NCI-H128 (cell line): ENCODE measurements around the gene NOCT.
"Not testable (repeated sequence)": the region's sequence is repeated elsewhere in the genome, so short reads cannot be mapped to it uniquely, and the experiment has no call there.

Experiments used
- DNase-seq: peaks from one replicate; lab custom pipeline; 2025; ENCODE audit not compliant: unreplicated experiment; lab: John Stamatoyannopoulos, UW

NOCT gene

GRCh38 chr4:139015269-139015947 lies at the start of gene NOCT:
Gene NOCT (plus strand): TSS chr4:139015781. CDS start chr4:139015982, 201 bp downstream.
- peak; percentile 81 for DNase-seq

GRCh38 chr4:138967313-138967712 lies 48.3 kb upstream of the NOCT start:
- DNase-seq: no peak

- peak; percentile 0 for DNase-seq
Measured at GRCh38 chr4:138972956-138973801, 42.4 kb upstream of the NOCT start.

- DNase-seq: no peak
Measured at GRCh38 chr4:138975225-138975624, 40.4 kb upstream of the NOCT start.

- DNase-seq: no peak
Measured at GRCh38 chr4:138976526-138976925, 39.1 kb upstream of the NOCT start.

GRCh38 chr4:138977524-138977923 lies 38.1 kb upstream of the NOCT start:
- no peak for DNase-seq

- no peak for DNase-seq
Measured at GRCh38 chr4:138978028-138978585, 37.5 kb upstream of the NOCT start.

GRCh38 chr4:138978600-138978999 lies 37.0 kb upstream of the NOCT start:
- no peak for DNase-seq

GRCh38 chr4:138979742-138980141 lies 35.8 kb upstream of the NOCT start:
- DNase-seq: no peak

GRCh38 chr4:138981930-138982390 lies 33.6 kb upstream of the NOCT start:
- DNase-seq: no peak

GRCh38 chr4:138982754-138983153 lies 32.8 kb upstream of the NOCT start:
- no peak for DNase-seq

- DNase-seq: no peak
Measured at GRCh38 chr4:138983690-138984089, 31.9 kb upstream of the NOCT start.

GRCh38 chr4:138984647-138985046 lies 30.9 kb upstream of the NOCT start:
- DNase-seq: no peak

- no peak for DNase-seq
Measured at GRCh38 chr4:138992676-138993075, 22.9 kb upstream of the NOCT start.

- DNase-seq: no peak
Measured at GRCh38 chr4:138996090-138996489, 19.5 kb upstream of the NOCT start.

- DNase-seq: no peak
Measured at GRCh38 chr4:138999666-139000065, 15.9 kb upstream of the NOCT start.

- DNase-seq: not testable (repeated sequence)
Measured at GRCh38 chr4:139000134-139000533, 15.4 kb upstream of the NOCT start.

- not testable (repeated sequence) for DNase-seq
Measured at GRCh38 chr4:139001430-139001829, 14.2 kb upstream of the NOCT start.

GRCh38 chr4:139003668-139004067 lies 11.9 kb upstream of the NOCT start:
- not testable (repeated sequence) for DNase-seq

- no peak for DNase-seq
Measured at GRCh38 chr4:139005774-139006173, 9.8 kb upstream of the NOCT start.

- no peak for DNase-seq
Measured at GRCh38 chr4:139007640-139008039, 7.9 kb upstream of the NOCT start.

- DNase-seq: not testable (repeated sequence)
Measured at GRCh38 chr4:139008278-139008677, 7.3 kb upstream of the NOCT start.
